Natural killer cell (primary cell): ENCODE measurements around the gene TMEM131. TPM values are rescaled to one million over a fixed set of nuclear protein-coding genes. Genes with fewer than 3 reads are reported as not detected.

Source experiments
- ATAC-seq, 3 donors: fragments of 150-1000 bp in 2 of 3; fragments of 200-7000 bp in 1 of 3; cut with Tn5 transposase; 1 replicate in 1 of 3; 2 replicates in 2 of 3; pipeline ENCODE4 v1.10.0; 2021; ENCODE audit warnings: mild to moderate bottlenecking in 2 of 3, moderate library complexity in 2 of 3
- DNase-seq, 2 donors: peaks; one replicate each; pipeline versions ENCODE4 v3.0.0 to v3.0.0-alpha.2; 2013 to 2021; ENCODE audit warnings: mixed read lengths in 1 of 2
- H3K27ac ChIP-seq: one replicate; pipeline ENCODE4 v1.5.1; 2013; ENCODE audit warnings: mild to moderate bottlenecking, low read length
- H3K27me3 ChIP-seq: one replicate; pipeline ENCODE4 v1.6.1; 2013; ENCODE audit warnings: low read length; ENCODE audit not compliant: control insufficient read depth, insufficient read depth
- H3K36me3 ChIP-seq: one replicate; pipeline ENCODE4 v1.6.1; 2013; ENCODE audit warnings: low read length; ENCODE audit not compliant: control insufficient read depth, insufficient read depth
- H3K4me1 ChIP-seq: one replicate; pipeline ENCODE4 v1.6.1; 2013; ENCODE audit warnings: low read length; ENCODE audit not compliant: control insufficient read depth, insufficient read depth
- H3K4me3 ChIP-seq: one replicate; pipeline ENCODE4 v1.5.1; 2013; ENCODE audit warnings: low read length
- H3K9me3 ChIP-seq: one replicate; pipeline ENCODE4 v1.6.1; 2013; ENCODE audit warnings: low read length; ENCODE audit not compliant: control insufficient read depth, insufficient read depth
- H3K27ac Mint-ChIP-seq, 2 donors: one replicate each; pipeline ENCODE4 v1.8.0; 2022; ENCODE audit warnings: mild to moderate bottlenecking in 2 of 2, mixed read lengths in 2 of 2, moderate library complexity in 1 of 2
- H3K27me3 Mint-ChIP-seq, 2 donors: one replicate each; pipeline ENCODE4 v1.8.0; 2022; ENCODE audit warnings: low read depth in 2 of 2, mixed read lengths in 2 of 2
- H3K36me3 Mint-ChIP-seq: one replicate; pipeline ENCODE4 v1.8.0; 2022; ENCODE audit warnings: mixed read lengths
- H3K4me1 Mint-ChIP-seq, 2 donors: one replicate each; pipeline ENCODE4 v1.8.0; 2022; ENCODE audit warnings: mixed read lengths in 2 of 2
- H3K4me3 Mint-ChIP-seq: one replicate; pipeline ENCODE4 v1.8.0; 2022; ENCODE audit warnings: mild to moderate bottlenecking, moderate library complexity, mixed read lengths
- H3K9me3 Mint-ChIP-seq, 2 donors: one replicate each; pipeline ENCODE4 v1.8.0; 2022; ENCODE audit warnings: mixed read lengths in 2 of 2
- WGBS: methylation state at CpG from one replicate; pipeline ENCODE4 v1.1.7; 2013; ENCODE audit warnings: missing lambda C conversion rate; ENCODE audit not compliant: insufficient coverage; 5-methylcytosine and 5-hydroxymethylcytosine counted together
- intact Hi-C: fragments of 100-400 bp; cut with micrococcal nuclease; formaldehyde crosslinking; loops from one replicate; pipeline ENCODE4 v1.14.2; 2022
- total RNA-seq, 4 donors: library from RNA; stranded (reverse); fragments of 120-200 nt in 1 of 4; gene quantifications; one replicate each; pipeline versions ENCODE4 v1.2.3 to v1.2.4, GENCODE V29; 2013 to 2022
- TF ChIP-seq, protein P1 (sequence below): fragments of 200-600 bp; IDR thresholded peaks from one replicate; pipeline ENCODE4 v1.8.0; 2022; ENCODE audit warnings: antibody characterized with exemption

TMEM131 gene
- total RNA-seq, 3 donors from 2014 or later (not counting 1 experiment from before 2014, with no cell fraction given) = 44.8 to 72.1 (median 67.1) TPM

DNA sequence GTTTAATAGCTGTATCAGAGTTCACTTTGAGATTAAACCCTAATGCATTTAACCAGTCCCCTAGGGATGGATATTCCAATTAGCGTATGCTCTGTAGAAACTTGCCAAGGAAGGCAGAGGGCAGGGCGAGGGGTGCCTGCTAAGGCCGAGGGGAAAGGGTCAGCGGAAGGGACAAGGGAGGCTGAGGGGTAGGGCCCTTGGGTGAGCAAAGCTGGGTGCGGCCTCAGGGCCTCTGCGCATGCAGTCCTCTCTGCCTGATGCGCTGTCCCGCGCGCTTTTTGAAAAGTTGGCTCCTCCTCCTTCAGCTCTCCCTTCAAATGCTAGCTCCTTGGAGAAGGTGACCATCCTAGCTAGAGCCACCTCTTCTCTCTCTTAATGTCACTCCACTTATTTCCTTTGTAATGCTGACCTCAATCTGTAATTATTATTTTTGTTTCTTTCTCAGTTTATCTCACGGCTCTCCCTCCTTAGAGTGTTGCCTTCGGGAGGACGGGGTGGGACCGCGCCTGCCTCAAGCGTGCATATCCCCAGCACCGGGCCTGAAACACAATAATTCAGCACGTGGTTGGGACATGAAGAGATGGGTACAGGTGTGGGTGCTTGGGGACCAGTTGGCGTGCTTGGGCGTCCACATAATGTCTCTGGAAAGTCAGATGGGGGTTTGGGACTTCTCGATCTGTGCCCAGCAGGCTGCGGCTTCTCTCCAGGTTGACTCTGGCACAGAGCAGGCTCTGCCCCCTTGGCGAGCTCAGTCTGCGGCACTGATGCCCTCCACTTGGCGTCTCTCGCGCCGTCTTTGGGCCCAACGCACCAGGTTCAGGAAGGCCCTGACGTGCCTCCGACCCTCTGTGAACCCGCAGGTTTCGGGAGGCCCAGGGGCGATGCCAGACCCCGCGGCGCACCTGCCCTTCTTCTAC lies 272.3 kb downstream of the TMEM131 start:
- H3K36me3 ChIP-seq = peaks cover 66% of the 10 kb centered on the region
- no peaks in the 10 kb centered on the region for H3K27me3 ChIP-seq
- Mint-ChIP-seq H3K4me3 (peak overlapping the region; percentile 70), H3K36me3 (peaks cover 14% of the 10 kb centered on the region), H3K4me1 (peaks cover 81 to 90% of the 10 kb centered on the region in 2 donors), H3K27me3 (no peaks in the 10 kb centered on the region), H3K9me3 (no peaks in the 10 kb centered on the region), H3K27ac (peak overlapping the region; percentile 97)
- DNase-seq (no peak), ATAC-seq (no peak)
- no peaks in the 10 kb centered on the region for H3K9me3 ChIP-seq
- TF ChIP-seq, protein P1, sequence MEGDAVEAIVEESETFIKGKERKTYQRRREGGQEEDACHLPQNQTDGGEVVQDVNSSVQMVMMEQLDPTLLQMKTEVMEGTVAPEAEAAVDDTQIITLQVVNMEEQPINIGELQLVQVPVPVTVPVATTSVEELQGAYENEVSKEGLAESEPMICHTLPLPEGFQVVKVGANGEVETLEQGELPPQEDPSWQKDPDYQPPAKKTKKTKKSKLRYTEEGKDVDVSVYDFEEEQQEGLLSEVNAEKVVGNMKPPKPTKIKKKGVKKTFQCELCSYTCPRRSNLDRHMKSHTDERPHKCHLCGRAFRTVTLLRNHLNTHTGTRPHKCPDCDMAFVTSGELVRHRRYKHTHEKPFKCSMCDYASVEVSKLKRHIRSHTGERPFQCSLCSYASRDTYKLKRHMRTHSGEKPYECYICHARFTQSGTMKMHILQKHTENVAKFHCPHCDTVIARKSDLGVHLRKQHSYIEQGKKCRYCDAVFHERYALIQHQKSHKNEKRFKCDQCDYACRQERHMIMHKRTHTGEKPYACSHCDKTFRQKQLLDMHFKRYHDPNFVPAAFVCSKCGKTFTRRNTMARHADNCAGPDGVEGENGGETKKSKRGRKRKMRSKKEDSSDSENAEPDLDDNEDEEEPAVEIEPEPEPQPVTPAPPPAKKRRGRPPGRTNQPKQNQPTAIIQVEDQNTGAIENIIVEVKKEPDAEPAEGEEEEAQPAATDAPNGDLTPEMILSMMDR = no peak
- H3K4me3 ChIP-seq = no peak overlapping the region
- intact Hi-C loops = no loop called here
- H3K27ac ChIP-seq = peak overlapping the region; percentile 48
- WGBS = 89% methylated on average over 37 of the region's 37 CpGs
- H3K4me1 ChIP-seq = peaks cover 96% of the 10 kb centered on the region

DNA sequence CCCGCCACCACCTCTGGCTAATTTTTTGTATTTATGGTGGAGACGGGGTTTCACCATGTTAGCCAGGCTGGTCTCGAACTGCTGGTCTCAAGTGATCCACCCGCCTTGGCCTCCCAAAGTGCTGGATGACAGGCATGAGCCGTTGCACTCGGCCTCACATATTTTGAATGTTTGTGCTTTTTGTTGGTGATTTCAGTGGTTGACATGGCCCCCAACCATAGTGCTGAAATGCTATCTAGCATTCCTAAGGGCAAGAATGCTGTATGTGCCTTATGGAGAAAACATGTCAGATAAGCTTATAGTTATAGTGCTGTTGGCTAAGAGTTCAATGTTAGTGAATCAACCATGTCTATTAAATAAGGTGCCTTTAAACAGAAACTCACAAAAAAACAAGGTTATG lies 273.5 kb downstream of the TMEM131 start:
- peaks cover 81 to 90% of the 10 kb centered on the region in 2 donors for H3K4me1 Mint-ChIP-seq
- Histone ChIP-seq H3K4me1 (peaks cover 96% of the 10 kb centered on the region), H3K27ac (peak overlapping the region; percentile 48), H3K27me3 (no peaks in the 10 kb centered on the region), H3K36me3 (peaks cover 57% of the 10 kb centered on the region), H3K9me3 (no peaks in the 10 kb centered on the region), H3K4me3 (no peak overlapping the region)
- H3K9me3 Mint-ChIP-seq = no peaks in the 10 kb centered on the region
- peak overlapping the region; percentile 70 for H3K4me3 Mint-ChIP-seq
- H3K27ac Mint-ChIP-seq = peak overlapping the region; percentile 97
- ATAC-seq = no peak
- 95% methylated on average over 6 of the region's 6 CpGs for WGBS
- DNase-seq = no peak
- intact Hi-C loops = no loop called here
- no peaks in the 10 kb centered on the region for H3K27me3 Mint-ChIP-seq
- H3K36me3 Mint-ChIP-seq = peaks cover 14% of the 10 kb centered on the region
- TF ChIP-seq, protein P1 = no peak

DNA sequence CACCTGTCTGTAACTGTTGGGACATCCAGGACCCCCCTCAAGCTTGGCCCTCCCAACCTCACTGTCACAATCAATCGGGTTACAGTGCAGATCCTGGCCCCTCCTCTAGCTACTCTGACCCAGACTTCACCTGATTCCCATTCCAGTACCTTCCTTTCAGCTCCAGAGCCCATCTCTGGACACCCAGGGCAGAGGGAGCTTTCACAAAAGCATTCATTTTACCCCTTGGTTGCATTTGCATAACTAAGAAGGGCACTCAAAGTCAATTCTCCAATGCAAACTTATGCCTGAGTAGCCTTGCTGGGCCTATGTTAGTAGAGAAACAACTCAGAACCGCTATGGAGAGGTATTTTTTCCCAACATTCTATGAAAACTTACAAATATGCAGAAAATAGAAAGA lies 275.0 kb downstream of the TMEM131 start:
- TF ChIP-seq, protein P1 = no peak
- peak overlapping the region; percentile 97 for H3K27ac Mint-ChIP-seq
- H3K36me3 Mint-ChIP-seq = peaks cover 21% of the 10 kb centered on the region
- peaks cover 46% of the 10 kb centered on the region for H3K36me3 ChIP-seq
- H3K9me3 ChIP-seq = no peaks in the 10 kb centered on the region
- H3K27me3 Mint-ChIP-seq = no peaks in the 10 kb centered on the region
- H3K4me1 ChIP-seq = peaks cover 96% of the 10 kb centered on the region
- H3K4me1 Mint-ChIP-seq = peaks cover 81 to 90% of the 10 kb centered on the region in 2 donors
- WGBS = 68% methylated on average over 1 of the region's 2 CpGs
- intact Hi-C loops = loop anchor here (1.0 kb wide), 2 partner anchors 7 to 27 kb away; partner anchors contain the start of gene ZAP70
- no peak for DNase-seq
- H3K4me3 ChIP-seq = no peak overlapping the region
- ATAC-seq = peak; percentile 1 to 12 (median 7)
- no peaks in the 10 kb centered on the region for H3K27me3 ChIP-seq
- no peaks in the 10 kb centered on the region for H3K9me3 Mint-ChIP-seq
- peak overlapping the region; percentile 91 for H3K4me3 Mint-ChIP-seq
- H3K27ac ChIP-seq = peak overlapping the region; percentile 15
